Measurements from ENCODE around the gene AK8.

Gene AK8

GRCh38 chr9:132887181-132888120 lies 9.4 kb upstream of the AK8 start:
- no peak for DNase-seq

- DNase-seq, result no peak
These were observed 8.2 kb upstream of the AK8 start for GRCh38 chr9:132886334-132886725.

- no peak for DNase-seq
These were observed 7.7 kb upstream of the AK8 start for GRCh38 chr9:132885720-132886333.

GRCh38 chr9:132883349-132884294 lies 5.5 kb upstream of the AK8 start:
- no peak for DNase-seq

- no peak for DNase-seq
These were observed 4.5 kb upstream of the AK8 start for GRCh38 chr9:132882616-132883015.

- no peak for DNase-seq
These were observed 3.7 kb upstream of the AK8 start for GRCh38 chr9:132881826-132882225.

- no peak for DNase-seq
These were observed 2.2 kb upstream of the AK8 start for GRCh38 chr9:132880324-132880661.

GRCh38 chr9:132879457-132880323 lies 1.6 kb upstream of the AK8 start:
- no peak for DNase-seq

GRCh38 chr9:132878695-132879456 lies 792 bp upstream of the AK8 start, which contains the start of gene SPACA9:
Gene SPACA9 (plus strand): TSS chr9:132878898. CDS start chr9:132883948, 5,050 bp downstream.
- no peak for DNase-seq

GRCh38 chr9:132877458-132877823 lies 643 bp downstream of the AK8 start:
- no peak for DNase-seq

- DNase-seq, result no peak
These were observed 1.2 kb downstream of the AK8 start for GRCh38 chr9:132876849-132877248.

- DNase-seq, result no peak
These were observed 2.9 kb downstream of the AK8 start for GRCh38 chr9:132875159-132875558.

- no peak for DNase-seq
These were observed 4.7 kb downstream of the AK8 start for GRCh38 chr9:132873403-132873802.

- no peak for DNase-seq
These were observed 8.8 kb downstream of the AK8 start for GRCh38 chr9:132869266-132869665.

GRCh38 chr9:132866898-132867297 lies 11.2 kb downstream of the AK8 start:
- DNase-seq, result no peak

GRCh38 chr9:132864691-132865090 lies 13.4 kb downstream of the AK8 start:
- no peak for DNase-seq

GRCh38 chr9:132864277-132864676 lies 13.8 kb downstream of the AK8 start:
- DNase-seq, result no peak

GRCh38 chr9:132863096-132863495 lies 15.0 kb downstream of the AK8 start:
- DNase-seq, result no peak

GRCh38 chr9:132862533-132862932 lies 15.6 kb downstream of the AK8 start:
- no peak for DNase-seq

GRCh38 chr9:132861666-132862065 lies 16.4 kb downstream of the AK8 start:
- no peak for DNase-seq

GRCh38 chr9:132858751-132859150 lies 19.3 kb downstream of the AK8 start:
- no peak for DNase-seq
